Germinal center (tissue), 1 donor: ENCODE data around the gene ADAM19.

ENCODE experiments used
- DNase-seq: peaks from one replicate; pipeline ENCODE4 v3.0.0; 2012; ENCODE audit warnings: mixed read lengths, low spot score

The ADAM19 gene

DNA sequence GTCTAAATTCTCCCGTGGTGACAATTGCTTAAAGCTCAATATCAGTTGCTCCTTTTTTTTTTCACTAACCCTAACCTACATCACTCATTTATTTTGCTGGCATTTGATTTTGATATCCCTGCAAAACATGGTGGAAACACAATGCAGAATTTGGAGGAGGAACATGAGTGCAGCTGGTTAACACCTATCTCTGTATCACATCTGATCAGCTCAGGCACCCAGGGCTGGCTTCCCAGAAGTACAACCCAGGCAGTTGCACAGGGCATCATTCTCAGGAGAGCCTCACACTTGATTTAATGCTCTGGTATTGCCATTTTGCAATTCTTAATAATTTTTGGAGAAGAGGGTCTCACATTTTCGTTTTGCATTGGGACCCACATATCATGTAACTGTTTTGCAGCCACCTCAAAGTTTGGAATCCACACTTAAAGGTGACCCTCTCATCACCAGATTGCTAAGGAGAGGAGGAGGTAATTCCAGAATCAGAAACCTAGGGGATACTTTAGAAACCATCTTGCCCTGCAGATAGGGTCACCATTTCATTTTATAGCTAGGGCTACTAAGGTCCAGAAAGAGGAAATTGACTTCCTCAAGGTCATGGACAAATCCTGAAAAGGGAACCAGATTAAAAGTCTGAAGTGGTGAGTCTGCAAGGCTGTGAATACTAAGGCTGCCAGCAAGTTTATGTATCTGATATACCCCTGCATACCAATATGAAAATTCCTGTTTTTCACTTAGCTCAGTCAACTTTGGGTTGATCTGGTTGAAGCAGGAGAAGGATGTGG, 19.3 kb upstream of the ADAM19 start:
- DNase-seq, result no peak

DNA sequence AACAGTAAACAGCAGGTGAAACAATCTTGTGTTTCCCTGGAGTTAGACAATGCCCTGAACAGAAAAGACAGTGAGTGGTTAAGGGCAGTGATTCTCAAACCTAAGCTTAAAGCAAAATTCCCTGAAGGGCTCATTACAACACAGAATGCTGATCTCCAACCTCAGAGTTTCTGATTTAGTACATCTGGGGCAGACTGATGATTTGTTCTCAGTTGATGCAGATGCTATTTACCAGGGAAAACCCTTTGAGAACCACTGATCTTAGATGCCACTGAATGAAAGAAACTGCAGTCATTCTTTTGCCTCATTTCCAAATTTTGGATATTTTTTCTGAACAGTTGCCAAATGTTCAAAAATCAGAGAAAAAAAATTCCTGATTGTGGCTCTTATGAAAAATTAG, 18.7 kb upstream of the ADAM19 start:
- no peak for DNase-seq

DNA sequence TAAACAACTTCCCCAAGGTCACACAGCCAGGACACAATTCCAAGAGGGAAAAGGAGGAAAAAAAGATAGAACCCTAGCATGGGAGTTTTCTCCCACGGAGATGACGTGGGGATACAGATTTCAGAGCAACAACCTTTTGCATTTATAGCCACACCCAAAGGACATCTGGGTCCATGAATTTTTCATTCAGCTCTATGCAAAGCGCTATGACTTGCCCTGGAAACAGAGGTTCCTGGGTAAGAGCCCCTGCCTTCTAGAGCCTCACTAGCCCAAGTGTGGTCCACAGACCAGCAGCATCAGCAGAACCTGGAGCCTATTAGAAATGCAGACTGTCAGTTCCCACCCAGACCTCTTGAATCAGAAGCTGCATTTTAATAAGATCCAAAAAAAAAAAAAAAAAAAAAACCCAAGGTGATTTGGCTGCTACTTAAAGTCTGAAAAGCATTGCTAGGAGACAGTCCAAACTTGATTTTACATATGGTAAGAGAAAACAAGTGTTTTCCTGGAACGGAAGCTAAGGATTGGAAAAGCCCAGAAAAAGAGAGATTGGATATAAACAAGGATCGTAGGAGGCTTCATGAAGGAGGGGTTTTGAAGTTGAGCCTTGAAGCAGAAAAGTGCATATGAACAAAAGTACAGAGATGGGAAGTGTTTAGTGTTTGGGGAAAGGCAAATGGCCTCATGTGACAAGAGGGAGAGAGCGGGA, 17.6 kb upstream of the ADAM19 start:
- no peak for DNase-seq

GRCh38 chr5:157592594-157592993, 17.0 kb upstream of the ADAM19 start:
- DNase-seq, result peak; percentile 26

- DNase-seq, result no peak
Observed at GRCh38 chr5:157590478-157590877, 14.9 kb upstream of the ADAM19 start.

GRCh38 chr5:157584628-157585027, 9.1 kb upstream of the ADAM19 start:
- no peak for DNase-seq

- no peak for DNase-seq
Observed at GRCh38 chr5:157582731-157583620, 7.4 kb upstream of the ADAM19 start.

DNA sequence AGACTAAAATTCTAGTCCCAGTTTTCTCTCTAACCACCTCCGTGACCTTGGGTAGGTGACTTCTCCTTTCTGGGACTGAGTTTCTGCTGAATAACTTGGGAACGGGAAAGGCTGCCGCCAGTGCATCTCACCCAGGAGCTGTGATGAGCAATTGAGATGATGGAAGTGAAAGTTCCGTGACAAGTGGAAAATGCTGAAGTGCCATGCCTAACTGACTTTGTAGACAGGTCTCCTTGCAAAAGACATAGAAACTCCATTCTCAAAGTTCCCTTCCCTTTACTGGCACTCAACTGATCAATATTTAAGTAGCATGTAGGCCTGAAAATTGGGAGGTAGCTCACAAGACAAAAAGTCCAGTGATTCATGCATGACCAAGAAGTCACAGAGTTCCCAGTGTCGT, 6.3 kb upstream of the ADAM19 start:
- no peak for DNase-seq

DNA sequence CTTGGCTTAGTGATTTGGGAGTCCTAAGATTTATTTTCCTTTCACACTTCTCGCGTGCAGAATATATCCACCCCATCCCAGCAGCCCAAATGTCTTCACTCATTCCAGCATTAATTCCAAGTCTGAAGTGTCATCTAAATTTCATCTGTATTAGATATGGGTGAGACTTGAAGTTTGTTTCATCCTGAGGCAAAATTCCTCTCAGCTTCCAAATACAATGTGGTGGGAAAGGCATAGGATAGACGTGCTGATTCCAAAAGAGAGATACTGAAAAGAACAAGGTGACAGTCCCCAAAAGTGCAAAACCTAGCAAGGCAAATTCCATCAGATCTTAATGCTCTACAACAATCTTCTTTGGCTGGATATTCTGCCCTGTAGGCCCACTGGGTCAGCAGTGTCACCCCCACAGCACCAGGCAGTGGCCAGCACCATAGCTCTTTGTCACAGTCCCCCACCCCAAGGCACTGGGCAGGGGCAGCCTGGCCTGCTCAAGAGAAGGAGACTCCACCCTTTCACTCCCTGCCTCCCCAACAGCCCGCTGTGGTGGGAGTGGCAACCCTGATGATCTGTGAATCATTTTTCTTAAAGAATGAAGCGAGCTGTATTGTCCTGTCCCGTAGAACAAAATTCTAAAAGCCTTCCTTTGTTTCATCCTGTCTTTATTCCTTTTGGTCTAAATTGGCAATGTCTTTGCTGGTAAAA, 2.7 kb upstream of the ADAM19 start:
- DNase-seq, result no peak

GRCh38 chr5:157576678-157577077, 1.1 kb upstream of the ADAM19 start:
- no peak for DNase-seq

GRCh38 chr5:157574456-157575380, 857 bp downstream of the ADAM19 start:
- DNase-seq, result peak; percentile 39

DNA sequence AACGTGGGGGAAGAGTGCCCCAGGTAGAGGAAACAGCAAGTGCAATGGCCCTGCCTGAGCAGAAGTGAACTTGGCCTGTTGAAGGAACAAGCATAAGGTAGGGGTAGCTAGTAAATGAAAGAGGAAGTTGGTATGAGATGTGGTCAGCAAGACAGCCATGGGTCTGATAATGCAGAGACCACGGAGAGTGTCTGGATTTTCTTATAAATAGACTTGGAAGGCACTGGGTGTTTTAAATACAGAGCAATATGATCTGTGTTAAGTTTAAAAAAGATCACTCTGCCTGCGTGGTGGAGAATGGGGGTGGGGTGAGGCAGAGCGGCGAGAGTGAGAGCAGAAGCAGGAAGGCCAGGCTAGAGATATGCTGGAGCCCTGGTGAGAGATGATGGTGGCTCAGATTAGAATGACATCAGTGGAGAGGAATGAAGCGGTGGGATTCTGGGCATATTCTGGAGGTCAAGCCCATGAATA, 4.2 kb downstream of the ADAM19 start:
- peak; percentile 69 for DNase-seq

GRCh38 chr5:157570531-157571200, 4.9 kb downstream of the ADAM19 start:
- no peak for DNase-seq

DNA sequence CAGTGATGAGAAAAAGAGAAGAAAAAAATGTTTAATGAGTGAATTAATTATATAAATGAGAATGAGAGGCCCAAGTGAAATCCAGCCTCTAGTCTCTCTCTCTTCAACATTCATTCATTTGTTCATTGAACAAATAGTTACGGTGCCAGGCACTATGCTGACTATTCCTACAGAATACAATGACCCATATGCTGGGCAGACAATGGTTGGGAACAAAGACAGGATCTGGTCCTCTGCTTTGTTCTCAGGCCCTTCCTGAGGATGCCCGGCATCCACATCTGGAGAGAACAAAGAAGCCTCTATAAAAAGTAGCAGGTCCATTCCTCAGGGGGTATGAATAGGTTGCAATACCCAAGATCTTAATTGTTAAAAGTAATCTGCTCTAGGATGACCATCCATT, 6.9 kb downstream of the ADAM19 start:
- no peak for DNase-seq

DNA sequence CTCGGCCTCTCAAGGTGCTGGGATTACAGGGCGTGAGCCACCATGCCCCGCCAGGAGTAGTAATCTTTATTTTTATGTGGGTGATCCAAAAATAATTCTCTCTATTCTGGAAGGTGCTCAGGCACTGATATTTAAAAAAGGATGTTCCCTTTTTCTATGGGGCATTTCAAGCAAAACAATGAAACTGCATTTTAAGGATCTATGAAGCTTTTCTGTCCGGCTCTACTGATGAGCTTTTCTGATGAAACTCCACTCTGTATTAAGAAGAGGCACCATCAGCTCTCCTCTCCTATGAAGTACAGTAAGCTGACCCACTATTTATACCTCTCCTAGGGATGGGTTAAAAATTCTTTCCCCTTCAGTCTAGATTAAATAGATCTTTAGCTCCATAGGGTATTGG, 7.4 kb downstream of the ADAM19 start:
- no peak for DNase-seq

DNA sequence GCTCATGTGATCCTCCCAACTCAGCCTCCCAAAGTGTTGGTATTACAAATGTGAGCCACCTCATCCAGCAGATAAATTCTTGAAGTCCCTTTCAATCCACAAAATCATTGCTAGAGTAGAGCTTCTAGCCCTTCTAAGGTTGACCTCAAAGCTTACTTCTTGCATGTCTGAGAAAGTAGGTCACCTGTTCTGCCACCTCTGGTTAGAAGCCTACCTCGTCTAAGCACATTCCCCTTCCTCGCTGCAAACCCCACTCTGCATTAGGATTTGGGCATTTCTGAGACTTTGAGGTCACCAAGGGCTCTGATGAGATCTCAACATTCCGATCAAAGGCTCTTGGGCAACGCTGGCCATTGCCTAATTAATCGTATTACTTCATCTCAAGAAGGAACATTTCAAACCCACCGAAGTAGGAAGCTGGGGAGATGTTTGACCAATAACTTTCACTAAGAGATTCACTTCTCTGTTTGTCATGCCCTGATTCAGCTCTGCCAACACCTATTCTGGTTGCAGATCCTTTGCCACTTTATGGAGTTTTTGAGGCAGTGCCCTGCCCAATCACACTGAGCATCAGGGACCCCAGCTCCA, 8.6 kb downstream of the ADAM19 start:
- no peak for DNase-seq

DNA sequence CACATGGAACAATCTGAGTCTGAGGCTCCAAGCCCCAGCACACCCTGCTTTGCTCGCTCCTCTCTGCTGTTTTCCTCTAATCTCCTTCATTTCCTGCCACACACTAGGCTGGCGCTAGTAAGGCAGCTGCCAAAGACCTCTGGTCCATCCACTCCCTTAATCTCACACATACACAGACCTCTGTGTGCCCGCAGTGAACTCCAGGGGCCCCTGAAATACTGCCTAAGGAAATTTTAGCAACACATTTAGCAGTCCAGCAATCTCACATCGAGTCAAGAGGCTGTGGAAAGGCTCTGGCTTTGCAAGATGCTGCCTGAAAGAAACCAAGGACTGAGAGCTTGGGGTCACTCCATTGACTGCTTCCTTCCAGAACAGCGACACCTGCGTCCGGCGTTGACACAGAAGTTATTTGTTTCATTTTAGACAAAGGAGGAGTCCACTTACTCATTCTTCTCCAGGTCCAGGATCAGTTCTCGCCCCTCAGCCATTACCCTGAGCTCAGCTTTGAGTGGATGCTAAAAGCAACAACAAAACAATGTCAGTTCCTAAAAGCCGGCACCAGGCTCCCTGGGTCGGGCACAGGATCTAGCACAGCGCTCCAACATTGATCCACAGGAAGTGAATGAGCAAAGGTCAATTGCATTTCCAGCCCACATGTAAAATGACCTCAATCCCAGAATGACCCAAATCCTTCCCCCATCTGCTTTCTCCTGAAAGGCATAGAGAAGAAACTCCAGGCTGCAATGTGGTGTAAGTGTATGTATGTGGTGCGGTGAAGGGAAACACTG, 11.5 kb downstream of the ADAM19 start:
- no peak for DNase-seq

DNA sequence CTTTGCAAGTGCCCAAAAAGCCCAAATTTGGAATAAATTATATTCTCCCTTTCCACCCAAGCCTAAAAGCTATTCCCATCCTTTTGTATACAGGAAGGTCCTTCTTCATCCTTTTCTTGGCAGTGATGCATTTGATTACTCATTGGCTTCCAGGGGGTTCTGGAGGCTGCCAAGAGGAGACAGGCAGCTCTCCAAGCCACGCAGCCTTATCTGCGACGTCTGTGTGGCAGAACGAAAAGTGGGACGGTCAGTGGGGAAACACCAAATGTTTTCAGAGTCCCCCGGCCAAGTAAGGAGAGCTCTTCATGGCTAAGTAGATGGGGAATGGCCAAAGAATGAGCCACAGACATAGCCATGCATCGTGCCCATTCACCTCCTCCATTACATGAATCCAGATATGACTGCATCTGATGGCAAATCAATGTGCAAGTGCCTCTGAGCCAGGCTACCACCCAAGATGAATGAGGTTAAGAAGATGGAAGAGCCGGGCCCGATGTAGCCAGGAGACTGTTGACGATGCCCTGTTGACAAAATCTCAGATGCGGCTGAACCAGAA, 12.1 kb downstream of the ADAM19 start:
- DNase-seq, result no peak

GRCh38 chr5:157562111-157562581, 13.4 kb downstream of the ADAM19 start:
- DNase-seq, result no peak
